H9 (cell line): Measurements from ENCODE around the gene ADAMTS3. TPM values are rescaled to one million over a fixed set of nuclear protein-coding genes. Genes with fewer than 3 reads are reported as not detected.

ENCODE experiments used
- DNase-seq: peaks from one replicate; pipeline ENCODE4 v3.0.0-alpha.2; 2017
- H2AFZ ChIP-seq: one replicate; pipeline ENCODE4 v1.6.1; 2013; ENCODE audit warnings: mild to moderate bottlenecking, low read length, control low read depth, moderate library complexity
- H2AK5ac ChIP-seq: 2 replicates; pipeline ENCODE4 v1.6.1; 2013; ENCODE audit warnings: low read length, control low read depth, mixed read lengths; ENCODE audit not compliant: insufficient read length
- H2BK120ac ChIP-seq: one replicate; pipeline ENCODE4 v1.6.1; 2013; ENCODE audit warnings: low read depth, mild to moderate bottlenecking, low read length, control low read depth, inconsistent platforms; ENCODE audit not compliant: poor library complexity, severe bottlenecking
- H2BK12ac ChIP-seq: 2 replicates; pipeline ENCODE4 v1.6.1; 2013; ENCODE audit warnings: low read length, control low read depth, mixed read lengths, low read depth; ENCODE audit not compliant: insufficient read length
- H2BK15ac ChIP-seq: 2 replicates; pipeline ENCODE4 v1.6.1; 2013; ENCODE audit warnings: low read depth, low read length, control low read depth
- H2BK20ac ChIP-seq: one replicate; pipeline ENCODE4 v1.6.1; 2013; ENCODE audit warnings: low read depth, mild to moderate bottlenecking, low read length, control low read depth, inconsistent platforms; ENCODE audit not compliant: poor library complexity, severe bottlenecking
- H2BK5ac ChIP-seq: 2 replicates; pipeline ENCODE4 v1.6.1; 2013; ENCODE audit warnings: low read length, control low read depth, mixed read lengths; ENCODE audit not compliant: insufficient read length
- H3K14ac ChIP-seq: 2 replicates; pipeline ENCODE4 v1.6.1; 2013; ENCODE audit warnings: low read length, control low read depth; ENCODE audit not compliant: insufficient read depth
- H3K18ac ChIP-seq: 2 replicates; pipeline ENCODE4 v1.6.1; 2013; ENCODE audit warnings: low read depth, mild to moderate bottlenecking, mixed read lengths, low read length, control low read depth; ENCODE audit not compliant: insufficient read length
- H3K23ac ChIP-seq: 2 replicates; pipeline ENCODE4 v1.6.1; 2013; ENCODE audit warnings: low read length, control low read depth, mixed read lengths, low read depth; ENCODE audit not compliant: insufficient read length
- H3K23me2 ChIP-seq: 2 replicates; pipeline ENCODE4 v1.6.1; 2013; ENCODE audit warnings: low read depth, mild to moderate bottlenecking, mixed read lengths, low read length, control low read depth; ENCODE audit not compliant: insufficient read length, poor library complexity, severe bottlenecking
- H3K27ac ChIP-seq: 2 replicates; pipeline ENCODE4 v1.5.1; 2013; ENCODE audit warnings: low read length, control low read depth, mixed read lengths, low read depth; ENCODE audit not compliant: insufficient read length
- H3K27me3 ChIP-seq: 2 replicates; pipeline ENCODE4 v1.6.1; 2013; ENCODE audit warnings: low read length, control low read depth, inconsistent platforms; ENCODE audit not compliant: insufficient read depth
- H3K4ac ChIP-seq: 2 replicates; pipeline ENCODE4 v1.6.1; 2013; ENCODE audit warnings: low read depth, mild to moderate bottlenecking, control low read depth, inconsistent platforms, low read length, moderate library complexity
- H3K4me1 ChIP-seq: 2 replicates; pipeline ENCODE4 v1.6.1; 2013; ENCODE audit warnings: low read length, control low read depth, inconsistent platforms; ENCODE audit not compliant: insufficient read depth
- H3K4me2 ChIP-seq: 2 replicates; pipeline ENCODE4 v1.6.1; 2013; ENCODE audit warnings: low read length, control low read depth, mixed read lengths; ENCODE audit not compliant: insufficient read length, insufficient read depth
- H3K56ac ChIP-seq: 2 replicates; pipeline ENCODE4 v1.6.1; 2013; ENCODE audit warnings: low read depth, mild to moderate bottlenecking, mixed read lengths, low read length, control low read depth; ENCODE audit not compliant: insufficient read length
- H3K79me1 ChIP-seq: 2 replicates; pipeline ENCODE4 v1.6.1; 2013; ENCODE audit warnings: low read depth, mild to moderate bottlenecking, moderate library complexity, low read length, control low read depth, inconsistent platforms; ENCODE audit not compliant: insufficient read depth, poor library complexity, severe bottlenecking
- H3K79me2 ChIP-seq: 2 replicates; pipeline ENCODE4 v1.6.1; 2013; ENCODE audit warnings: low read length, control low read depth, inconsistent platforms; ENCODE audit not compliant: insufficient read depth
- H3K9ac ChIP-seq: 2 replicates; pipeline ENCODE4 v1.6.1; 2013; ENCODE audit warnings: low read length, control low read depth, mixed read lengths; ENCODE audit not compliant: insufficient read length; ENCODE audit errors: extremely low read depth
- H3K9me3 ChIP-seq: one replicate; pipeline ENCODE4 v1.6.1; 2013; ENCODE audit warnings: low read depth, low read length, inconsistent platforms; ENCODE audit not compliant: control insufficient read depth
- H3T11ph ChIP-seq: one replicate; pipeline ENCODE4 v1.6.1; 2013; ENCODE audit warnings: mild to moderate bottlenecking, low read length, control low read depth, inconsistent platforms
- H4K20me1 ChIP-seq: one replicate; pipeline ENCODE4 v1.6.1; 2013; ENCODE audit not compliant: control insufficient read depth, insufficient read length, insufficient read depth
- H4K5ac ChIP-seq: 2 replicates; pipeline ENCODE4 v1.6.1; 2013; ENCODE audit warnings: low read depth, mild to moderate bottlenecking, mixed read lengths, low read length, control low read depth; ENCODE audit not compliant: insufficient read length
- H4K8ac ChIP-seq: replicated peaks from 2 replicates; pipeline ENCODE4 v1.6.1; 2013; ENCODE audit warnings: low read length, control low read depth, mixed read lengths, low read depth; ENCODE audit not compliant: insufficient read length
- H4K91ac ChIP-seq: 2 replicates; pipeline ENCODE4 v1.6.1; 2013; ENCODE audit warnings: low read depth, mild to moderate bottlenecking, moderate library complexity, mixed read lengths, low read length, control low read depth; ENCODE audit not compliant: insufficient read length
- H3K27ac Mint-ChIP-seq, 3 experiments: 2 replicates in 2 of 3; 3 replicates in 1 of 3; pipeline ENCODE4 v1.8.0; 2020 to 2021; ENCODE audit warnings: mixed read lengths in 3 of 3, mild to moderate bottlenecking in 1 of 3, moderate library complexity in 1 of 3
- H3K27me3 Mint-ChIP-seq: 2 replicates; pipeline ENCODE4 v1.8.0; 2021; ENCODE audit warnings: low read depth, mild to moderate bottlenecking, moderate library complexity, mixed read lengths
- H3K36me3 Mint-ChIP-seq, 3 experiments: 2 replicates in 2 of 3; 3 replicates in 1 of 3; pipeline ENCODE4 v1.8.0; 2020 to 2021; ENCODE audit warnings: low read depth in 3 of 3, mixed read lengths in 3 of 3; ENCODE audit not compliant: insufficient read depth in 1 of 3
- H3K4me1 Mint-ChIP-seq, 2 experiments: 2 replicates each; pipeline ENCODE4 v1.8.0; 2020; ENCODE audit warnings: mixed read lengths in 2 of 2
- H3K4me3 Mint-ChIP-seq, 2 experiments: 2 replicates in 1 of 2; 3 replicates in 1 of 2; pipeline ENCODE4 v1.8.0; 2020 to 2021; ENCODE audit warnings: mild to moderate bottlenecking in 2 of 2, mixed read lengths in 2 of 2, moderate library complexity in 1 of 2
- H3K9me3 Mint-ChIP-seq, 2 experiments: 2 replicates in 1 of 2; 3 replicates in 1 of 2; pipeline ENCODE4 v1.8.0; 2020; ENCODE audit warnings: mild to moderate bottlenecking in 2 of 2, mixed read lengths in 2 of 2, moderate library complexity in 1 of 2
- WGBS: extraction: QIAGEN DNeasy Blood & Tissue Kit; methylation state at CpG from one replicate; pipeline ENCODE4 v1.1.7; 2013; ENCODE audit warnings: missing lambda C conversion rate, low lambda C conversion rate, mixed read lengths; ENCODE audit not compliant: insufficient read length; ENCODE audit errors: extremely low coverage; 5-methylcytosine and 5-hydroxymethylcytosine counted together
- total RNA-seq: library from RNA; stranded (reverse); gene quantifications from 2 replicates; pipeline ENCODE4 v1.2.1, GENCODE V29; 2021
- TF ChIP-seq, protein P1 (sequence below): fragments of 200-600 bp; sonication (generic); conservative IDR thresholded peaks from 3 replicates; pipeline ENCODE4 v1.8.0; 2021; ENCODE audit warnings: antibody characterized with exemption, mild to moderate bottlenecking

The ADAMTS3 gene
- total RNA-seq, 1 experiment from 2014 or later = 1.1 TPM

DNA sequence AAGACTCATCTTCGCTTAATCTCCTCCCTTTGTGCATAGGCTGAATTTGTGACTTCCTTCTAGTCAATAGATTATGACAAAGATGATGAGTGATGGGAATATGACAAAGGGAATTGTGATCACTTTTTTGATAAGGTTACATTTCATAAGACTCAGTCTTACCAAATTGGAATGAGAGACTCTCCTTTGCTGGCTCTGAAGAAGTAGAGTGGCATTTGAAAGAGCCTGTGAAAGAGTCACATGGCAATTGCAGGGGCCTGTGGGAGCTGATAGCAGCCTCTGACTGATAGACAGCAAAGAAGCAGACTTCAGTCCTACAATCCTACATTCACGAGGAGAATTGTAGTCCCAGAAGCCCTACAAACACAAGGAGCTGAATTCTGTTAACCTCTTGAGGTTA, 44.9 kb upstream of the ADAMTS3 start:
- Mint-ChIP-seq H3K27ac (no peak overlapping the region), H3K4me3 (no peak overlapping the region), H3K9me3 (peaks cover 0 to 7% of the 10 kb centered on the region in 2 experiments; a peak in 3 of 5 replicates), H3K27me3 (no peaks in the 10 kb centered on the region), H3K36me3 (peaks cover 0 to 4% (median 0%) of the 10 kb centered on the region in 3 experiments; a peak in 1 of 7 replicates), H3K4me1 (no peaks in the 10 kb centered on the region)
- Histone ChIP-seq H4K91ac (no peak overlapping the region), H2BK15ac (no peak overlapping the region), H3K79me2 (no peaks in the 10 kb centered on the region), H3K79me1 (no peaks in the 10 kb centered on the region), H3K27ac (no peak overlapping the region), H3K27me3 (no peaks in the 10 kb centered on the region), H4K20me1 (no peaks in the 10 kb centered on the region), H3K4ac (no peak overlapping the region), H3K23me2 (no peaks in the 10 kb centered on the region), H3T11ph (no peak overlapping the region), H2AFZ (no peak overlapping the region), H3K18ac (no peak overlapping the region), H3K56ac (no peak overlapping the region), H3K14ac (no peak overlapping the region), H3K4me1 (no peaks in the 10 kb centered on the region), H4K5ac (no peak overlapping the region), H3K4me2 (no peak overlapping the region), H3K9me3 (no peaks in the 10 kb centered on the region), H2BK5ac (no peak overlapping the region), H4K8ac (no peak overlapping the region), H2AK5ac (no peak overlapping the region), H2BK120ac (no peak overlapping the region), H2BK12ac (no peak overlapping the region), H3K23ac (no peak overlapping the region), H3K9ac (no peak overlapping the region), H2BK20ac (no peak overlapping the region)
- DNase-seq = no peak
- TF ChIP-seq, protein P1, sequence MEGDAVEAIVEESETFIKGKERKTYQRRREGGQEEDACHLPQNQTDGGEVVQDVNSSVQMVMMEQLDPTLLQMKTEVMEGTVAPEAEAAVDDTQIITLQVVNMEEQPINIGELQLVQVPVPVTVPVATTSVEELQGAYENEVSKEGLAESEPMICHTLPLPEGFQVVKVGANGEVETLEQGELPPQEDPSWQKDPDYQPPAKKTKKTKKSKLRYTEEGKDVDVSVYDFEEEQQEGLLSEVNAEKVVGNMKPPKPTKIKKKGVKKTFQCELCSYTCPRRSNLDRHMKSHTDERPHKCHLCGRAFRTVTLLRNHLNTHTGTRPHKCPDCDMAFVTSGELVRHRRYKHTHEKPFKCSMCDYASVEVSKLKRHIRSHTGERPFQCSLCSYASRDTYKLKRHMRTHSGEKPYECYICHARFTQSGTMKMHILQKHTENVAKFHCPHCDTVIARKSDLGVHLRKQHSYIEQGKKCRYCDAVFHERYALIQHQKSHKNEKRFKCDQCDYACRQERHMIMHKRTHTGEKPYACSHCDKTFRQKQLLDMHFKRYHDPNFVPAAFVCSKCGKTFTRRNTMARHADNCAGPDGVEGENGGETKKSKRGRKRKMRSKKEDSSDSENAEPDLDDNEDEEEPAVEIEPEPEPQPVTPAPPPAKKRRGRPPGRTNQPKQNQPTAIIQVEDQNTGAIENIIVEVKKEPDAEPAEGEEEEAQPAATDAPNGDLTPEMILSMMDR = no peak
- WGBS = no CpG with 5 or more reads among the region's 2 CpGs
